HG02571 (cell line): ENCODE results near the gene CBARP.

Experiments used
- ATAC-seq: cut with Tn5 transposase; IDR thresholded peaks from one replicate; pipeline ENCODE4 v1.9.1; 2021; ENCODE audit warnings: mild to moderate bottlenecking, moderate library complexity; ENCODE audit not compliant: unreplicated experiment

CBARP gene

GRCh38 chr19:1239796-1240737 lies 2.3 kb upstream of the CBARP start:
- ATAC-seq: no peak

DNA sequence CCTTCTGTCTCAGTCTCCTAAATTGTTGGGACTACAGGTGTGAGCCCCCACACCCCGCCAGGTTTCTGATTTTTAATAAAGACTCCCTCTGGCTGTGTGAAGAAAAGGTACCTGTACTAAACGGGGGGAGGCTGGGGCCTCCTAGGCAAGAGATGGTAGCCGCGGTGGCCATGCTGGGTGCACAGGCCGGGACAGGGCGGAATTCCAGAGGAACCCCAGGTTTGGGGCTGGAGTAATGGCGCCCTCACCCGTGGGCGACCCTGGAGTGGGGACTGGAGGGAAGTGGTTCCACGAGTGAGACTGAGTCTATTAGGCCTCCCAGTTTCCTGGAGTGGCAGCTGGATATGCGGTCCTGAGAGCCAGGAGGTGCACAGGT lies 1.6 kb upstream of the CBARP start:
- ATAC-seq: no peak

- no peak for ATAC-seq
Observed at GRCh38 chr19:1238369-1239303, 831 bp upstream of the CBARP start.

DNA sequence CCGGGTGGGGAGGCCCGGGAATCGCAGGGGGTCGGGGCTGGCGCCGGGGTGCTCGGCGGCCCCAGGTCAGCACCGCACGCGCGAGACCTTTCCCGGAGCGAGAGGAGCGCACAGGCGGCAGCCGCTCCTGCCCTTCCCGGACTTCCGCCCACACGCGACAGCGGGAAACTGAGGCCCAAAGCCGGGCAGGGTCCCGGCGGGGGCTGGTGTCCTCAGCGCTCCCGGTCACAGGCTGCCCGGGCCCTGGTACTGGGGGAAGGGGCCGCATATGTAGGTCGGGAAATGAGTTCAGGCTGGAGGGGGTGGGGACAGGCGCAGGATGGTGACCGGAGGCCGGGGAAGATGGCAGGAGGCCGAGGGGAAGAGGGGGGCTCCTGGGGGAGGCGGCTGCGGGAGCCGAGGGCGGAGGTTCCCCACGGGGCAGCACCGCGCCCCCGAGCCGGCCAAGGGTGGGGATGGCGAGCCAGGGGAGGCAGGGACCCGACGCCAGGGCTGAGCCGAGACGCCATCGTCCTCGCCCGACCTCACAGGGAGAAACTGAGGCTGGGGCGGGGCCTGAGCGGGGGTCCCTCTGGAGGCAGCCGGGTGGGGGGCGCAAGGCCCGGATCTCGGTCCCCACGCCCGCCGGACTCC lies 662 bp downstream of the CBARP start:
- ATAC-seq: no peak

DNA sequence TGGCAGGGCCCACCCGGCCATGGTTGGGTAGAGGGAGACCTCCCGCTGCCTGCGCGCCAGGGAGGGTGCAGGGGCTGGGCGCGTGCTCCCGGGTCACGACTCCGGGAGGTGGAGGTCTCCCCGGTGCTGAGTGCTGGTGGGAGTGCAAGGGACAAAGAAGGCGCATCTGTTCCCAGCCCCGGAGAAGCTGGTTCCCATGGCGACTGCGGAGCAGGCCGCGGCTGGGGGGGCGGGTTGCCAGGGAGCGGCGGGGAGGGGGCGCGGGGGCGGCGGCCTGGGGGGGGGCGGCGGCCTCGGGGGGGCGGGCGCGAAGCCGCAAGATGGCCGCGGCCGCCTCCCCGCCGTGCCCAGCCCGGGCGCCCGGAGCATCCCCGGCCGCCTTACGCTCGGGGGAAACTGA lies 1.2 kb downstream of the CBARP start:
- ATAC-seq: no peak

DNA sequence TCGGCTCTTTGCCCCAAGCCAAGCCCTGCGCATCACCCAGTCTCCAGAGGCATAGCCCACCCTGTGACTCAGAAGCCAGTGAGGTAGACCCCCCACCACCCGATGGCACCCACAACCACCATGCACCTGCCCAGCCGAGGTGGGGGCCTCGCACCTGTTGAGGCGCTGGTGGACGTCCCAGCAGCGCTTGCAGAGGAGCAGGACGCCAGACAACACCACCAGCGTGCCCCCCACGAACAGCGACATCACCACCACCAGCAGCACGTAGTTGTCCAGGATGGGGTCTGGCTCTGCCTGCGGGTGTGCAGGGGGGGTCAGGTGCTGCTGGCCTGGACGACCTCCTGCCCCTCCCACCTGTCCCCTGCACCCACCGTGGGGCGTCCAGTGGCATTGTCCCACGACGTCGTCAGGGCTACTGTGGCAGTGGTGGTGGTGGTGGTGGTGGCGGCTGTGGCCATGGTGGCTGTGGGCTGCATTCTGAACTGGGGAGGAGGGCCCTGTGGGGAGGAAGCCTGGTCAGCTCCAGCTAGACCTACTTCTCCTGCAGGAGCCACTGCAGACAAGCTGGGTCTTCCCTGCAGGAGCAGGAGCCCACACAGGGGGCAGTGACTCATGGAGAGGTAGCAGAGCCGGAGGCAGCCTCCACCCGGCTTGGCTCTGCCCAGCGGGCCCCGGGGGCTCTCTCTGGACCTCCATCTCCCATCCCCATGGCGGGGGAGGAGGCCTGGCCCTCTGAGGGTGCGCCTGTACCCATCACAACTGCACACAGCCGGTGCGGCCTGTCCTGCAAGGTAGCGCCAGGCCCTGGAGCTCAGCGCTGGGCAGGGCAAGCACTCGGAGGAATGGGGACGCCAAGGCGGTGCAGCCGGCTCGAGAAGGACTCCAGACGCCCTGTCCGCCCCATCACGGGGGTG lies 1.9 kb downstream of the CBARP start:
- no peak for ATAC-seq

- ATAC-seq: no peak
Observed at GRCh38 chr19:1234955-1235380, 2.8 kb downstream of the CBARP start.

DNA sequence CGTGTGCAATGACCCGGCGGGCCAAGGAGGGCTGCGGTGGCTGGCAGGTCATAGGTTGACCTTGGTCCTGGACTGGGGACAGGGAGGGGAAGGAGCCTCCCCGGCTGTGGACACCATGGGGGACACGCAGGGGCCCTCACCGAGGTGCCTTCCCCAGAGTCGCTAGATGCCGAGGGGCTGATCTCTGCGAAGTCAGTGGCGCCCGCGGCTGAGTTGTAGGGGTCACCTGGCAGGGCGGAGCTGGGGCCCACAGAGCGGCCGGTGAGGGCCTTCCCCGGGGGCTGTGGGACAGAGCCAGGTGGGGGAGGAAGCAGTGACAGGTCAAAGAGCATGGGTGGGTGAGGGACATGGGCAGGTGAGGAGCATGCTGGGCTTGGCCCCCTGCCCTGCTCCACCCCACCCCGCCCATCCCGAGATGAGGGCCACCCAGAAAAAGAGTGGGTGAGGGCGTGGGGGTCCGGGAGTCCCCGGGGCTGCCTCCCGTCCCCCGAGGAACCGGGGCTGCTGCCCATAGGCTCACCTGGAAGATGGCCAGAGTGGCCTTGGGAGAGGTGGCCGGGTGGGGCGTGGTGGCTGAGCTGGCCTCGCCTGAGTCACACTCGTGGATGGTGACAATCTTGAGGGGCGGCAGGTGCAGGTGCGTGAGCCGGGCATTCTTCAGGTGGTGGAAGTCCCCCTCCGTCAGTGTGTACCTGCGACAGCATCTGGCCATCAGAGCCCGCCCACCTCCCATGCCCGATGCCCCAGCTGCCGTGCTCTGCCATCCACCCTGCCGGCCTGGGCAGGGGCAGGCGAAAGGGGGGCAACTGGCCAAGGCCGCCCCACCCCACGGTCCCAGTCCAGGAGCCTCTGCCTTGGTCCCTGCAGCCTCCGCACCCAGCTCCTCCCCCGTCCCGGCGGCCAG lies 3.5 kb downstream of the CBARP start:
- no peak for ATAC-seq

DNA sequence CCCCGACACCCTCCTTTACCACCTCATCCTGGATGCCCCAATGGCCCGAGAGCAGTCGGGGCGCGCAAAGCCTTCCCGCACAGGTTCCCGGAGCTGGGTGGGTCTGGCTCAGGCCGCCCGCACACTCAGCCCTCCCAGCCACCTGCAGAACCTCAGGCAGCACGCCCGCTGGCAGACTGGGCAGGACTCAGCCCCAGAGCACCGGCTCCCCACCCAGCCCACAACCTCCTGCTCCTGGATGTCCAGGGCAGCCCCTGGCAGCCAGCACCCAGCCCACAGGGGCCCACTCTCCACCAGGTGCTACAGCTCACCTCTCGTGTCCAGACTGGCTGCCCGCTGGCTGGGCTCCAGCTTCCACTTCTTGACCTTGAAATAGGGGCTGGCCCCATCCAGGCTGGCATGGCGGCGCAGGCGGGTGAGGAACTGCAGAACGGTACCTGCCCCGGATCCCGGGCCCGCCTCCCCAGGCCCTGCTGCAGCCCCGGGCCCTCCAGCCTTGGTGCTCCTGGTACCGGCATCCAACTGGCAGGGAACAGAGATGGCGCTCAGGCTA lies 4.6 kb downstream of the CBARP start:
- no peak for ATAC-seq

GRCh38 chr19:1232652-1233072 lies 5.1 kb downstream of the CBARP start:
- no peak for ATAC-seq

DNA sequence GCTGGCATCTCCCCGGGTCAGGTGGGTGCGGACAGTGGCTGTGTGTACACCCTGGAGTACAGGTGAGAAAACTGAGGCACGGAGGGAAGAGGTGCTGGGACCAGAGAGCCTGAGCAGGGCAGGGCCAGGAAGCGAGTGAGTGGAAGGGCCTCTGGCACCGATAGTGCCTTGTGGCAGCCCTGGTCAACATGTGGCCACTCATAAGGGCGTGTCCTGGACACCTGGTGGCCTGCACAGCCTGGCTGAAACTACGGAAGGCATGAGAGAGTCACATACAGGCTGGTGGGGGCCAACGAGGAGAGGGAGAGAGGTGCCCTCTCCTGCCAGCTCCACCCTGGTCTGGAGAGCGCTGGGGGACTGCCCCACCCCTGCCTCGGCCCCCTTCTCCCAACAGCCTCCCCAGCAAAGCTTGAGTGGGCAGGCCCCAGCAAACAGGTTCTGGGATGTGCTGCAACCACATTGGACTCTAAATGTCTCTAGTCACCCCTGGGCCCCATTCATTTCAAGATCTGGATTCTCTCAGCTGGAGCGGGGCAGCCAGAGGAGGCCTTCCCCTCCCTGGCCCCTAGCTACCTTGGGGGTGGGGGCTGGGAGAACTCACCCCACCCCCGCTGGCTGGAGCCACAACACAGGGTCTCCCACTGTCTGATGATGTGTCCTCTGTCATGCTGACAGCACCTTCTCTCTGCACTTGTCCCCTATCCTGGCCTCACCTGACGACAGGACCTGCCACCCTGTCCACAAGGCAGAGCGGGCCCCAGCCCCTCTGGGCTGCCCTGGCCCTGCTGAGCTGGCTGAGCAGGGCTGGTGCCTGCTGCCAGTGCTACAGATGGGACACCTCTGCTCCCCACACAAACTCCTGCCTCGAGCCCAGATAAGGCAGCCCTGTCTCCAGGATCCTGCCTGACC lies 5.8 kb downstream of the CBARP start:
- no peak for ATAC-seq

GRCh38 chr19:1230783-1231489 lies 6.9 kb downstream of the CBARP start:
- ATAC-seq: no peak

DNA sequence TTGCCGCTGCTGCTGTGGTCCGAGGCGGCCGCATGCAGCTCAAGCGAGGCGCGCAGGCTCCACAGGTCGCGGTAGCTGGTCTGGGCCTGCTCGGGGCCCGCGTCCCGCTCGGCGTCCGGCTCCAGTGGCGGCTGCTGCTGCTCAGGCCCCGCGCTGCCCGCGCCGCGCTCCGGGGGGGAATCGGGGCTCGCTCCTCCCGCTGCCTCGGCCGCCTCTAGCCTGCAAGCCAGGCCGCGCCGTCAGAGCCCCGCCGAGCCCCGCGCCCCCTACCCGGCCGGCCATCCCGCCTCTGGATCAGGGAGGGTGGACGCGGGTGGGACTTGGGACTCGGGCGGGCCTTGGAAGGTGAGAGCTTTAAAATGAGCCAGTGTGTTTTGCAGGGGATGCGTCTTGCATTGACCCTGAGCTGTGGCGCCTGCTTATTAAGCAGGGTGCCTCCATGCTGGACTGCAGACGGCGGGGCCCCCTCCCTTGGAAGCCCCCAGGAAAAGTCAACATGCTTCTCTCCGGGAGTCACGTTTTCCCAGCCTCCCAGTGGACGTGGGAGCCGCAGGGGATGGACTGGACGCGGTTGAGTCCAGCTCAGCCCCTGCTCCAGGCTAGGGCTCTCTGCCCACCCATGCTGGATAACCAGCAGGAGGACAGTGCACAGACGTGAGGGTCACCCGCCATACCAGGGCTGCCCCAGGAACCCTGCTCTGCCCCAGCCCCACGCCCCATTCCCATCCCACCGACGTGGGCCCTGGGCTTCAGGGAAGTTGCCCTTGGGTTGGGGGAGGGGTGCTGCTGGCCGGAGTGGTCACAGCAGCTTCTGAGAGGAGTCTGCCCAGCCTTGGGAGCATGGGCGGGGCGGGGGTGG lies 7.7 kb downstream of the CBARP start:
- no peak for ATAC-seq

DNA sequence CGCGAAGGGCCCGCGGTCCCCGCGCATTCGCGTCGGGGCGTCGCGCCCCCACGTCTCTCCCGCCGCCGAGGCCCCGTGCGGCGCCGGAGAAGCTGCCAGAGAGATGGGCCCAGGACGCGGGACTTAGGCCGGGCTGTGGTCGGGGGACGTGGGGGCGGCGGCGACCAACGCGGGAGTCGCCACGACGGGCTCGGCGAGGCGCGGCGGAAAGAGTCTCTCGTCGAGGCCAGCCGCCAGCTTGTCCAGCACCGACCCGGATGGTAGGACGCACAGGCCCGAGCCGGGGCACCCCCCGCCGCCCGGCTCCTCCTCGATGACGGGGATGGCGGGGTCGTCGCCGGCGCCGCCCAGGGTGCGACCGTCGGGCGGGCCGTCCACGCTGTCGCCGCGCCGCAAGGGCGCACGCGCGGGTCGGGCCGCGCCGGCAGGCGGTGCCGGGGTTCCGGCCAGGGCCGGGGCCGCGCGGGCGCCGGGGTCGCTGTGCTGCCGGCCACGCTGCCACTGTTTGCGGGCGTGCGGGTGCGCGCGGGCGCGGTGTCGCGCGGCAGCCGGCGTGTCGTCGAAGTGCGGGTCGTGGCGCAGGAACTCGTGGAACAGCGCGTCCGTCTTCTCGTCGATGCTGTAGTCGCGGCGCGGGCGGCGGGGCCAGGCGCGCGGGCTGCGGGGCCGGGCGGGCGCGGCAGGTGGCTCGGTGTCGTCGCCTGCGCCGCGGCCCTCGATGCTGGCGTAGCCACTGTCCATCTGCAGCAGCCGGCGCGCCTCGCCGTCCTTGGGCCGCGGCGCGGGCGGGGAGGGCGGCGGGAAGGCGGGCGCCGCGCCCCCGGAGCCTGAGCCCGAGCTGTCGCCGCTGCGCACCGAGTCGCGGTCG lies 8.5 kb downstream of the CBARP start:
- ATAC-seq: no peak
